NCI-H2196 treated with DMSO at 0.1 percent for 48 hours (cell line): ENCODE measurements around the gene SLC9B2.
"Not testable (repeated sequence)": the region's sequence is repeated elsewhere in the genome, so short reads cannot be mapped to it uniquely, and the experiment has no call there.

ENCODE experiments used
- DNase-seq: peaks from one replicate; lab custom pipeline; 2025; ENCODE audit not compliant: unreplicated experiment; lab: John Stamatoyannopoulos, UW

The SLC9B2 gene

DNA sequence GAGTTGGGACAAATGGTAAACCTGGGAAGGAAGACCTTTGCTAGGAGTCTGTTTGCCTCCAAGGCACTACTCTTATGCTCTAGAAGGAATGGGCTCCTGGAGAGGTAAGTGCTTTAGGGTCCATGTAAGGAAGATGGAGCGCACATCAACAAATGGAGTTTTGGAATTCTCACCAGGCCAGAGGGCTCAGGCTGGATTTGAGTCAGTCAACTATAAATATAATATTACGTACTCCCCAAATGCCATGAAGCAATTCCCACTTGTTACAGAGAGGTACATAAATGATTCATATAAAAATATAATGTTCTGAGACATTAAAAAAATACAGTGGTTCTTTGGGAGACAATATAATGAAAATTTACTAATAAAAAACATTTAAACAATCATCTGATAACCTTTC, 55.4 kb downstream of the SLC9B2 start:
- no peak for DNase-seq

DNA sequence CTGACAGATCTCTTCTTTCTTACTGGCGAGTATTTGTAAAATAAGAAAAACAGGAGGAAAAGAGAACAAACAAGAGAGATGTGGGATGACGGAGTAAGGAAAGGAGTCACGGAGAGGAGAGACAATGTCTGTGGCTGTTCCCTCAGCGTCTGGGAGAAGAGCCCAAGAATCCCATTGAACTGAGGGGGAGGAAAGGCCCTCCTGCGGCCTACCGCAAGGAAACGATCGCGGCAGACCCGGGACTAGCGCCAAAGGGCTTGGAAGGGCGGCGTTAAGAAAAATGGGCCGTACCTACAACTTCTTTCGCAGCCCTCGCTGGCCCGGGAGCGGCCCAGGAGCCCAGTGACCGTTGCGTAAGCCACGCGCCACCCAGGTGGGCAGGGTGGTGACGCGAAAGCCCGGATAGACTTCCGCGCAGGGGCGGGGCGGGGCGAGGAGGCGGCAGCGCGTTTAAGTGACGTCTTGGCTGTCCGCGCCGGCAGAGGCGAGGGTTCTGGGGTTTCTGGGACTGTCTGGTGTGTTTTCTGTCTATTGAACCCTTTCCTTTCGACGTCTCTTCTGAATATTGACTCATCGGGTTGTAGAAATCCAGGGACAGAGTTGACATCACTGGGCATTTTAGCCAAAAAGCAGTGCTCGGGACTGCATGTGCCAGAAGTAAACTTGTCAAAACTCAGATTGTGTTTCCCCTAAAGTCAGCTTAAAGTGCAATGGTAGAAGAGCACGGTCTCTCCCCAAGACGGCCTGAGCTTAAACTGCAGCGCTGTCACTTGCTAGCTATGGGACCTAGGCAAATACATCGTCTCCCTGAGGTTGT, 57.0 kb downstream of the SLC9B2 start, which contains the start of gene SLC9B1:
Gene SLC9B1, minus strand, starts transcription at position 398 of the 817 bp plus-strand sequence. CDS start 27,994 bp downstream, outside the sequence.
- peak; percentile 66 for DNase-seq

DNA sequence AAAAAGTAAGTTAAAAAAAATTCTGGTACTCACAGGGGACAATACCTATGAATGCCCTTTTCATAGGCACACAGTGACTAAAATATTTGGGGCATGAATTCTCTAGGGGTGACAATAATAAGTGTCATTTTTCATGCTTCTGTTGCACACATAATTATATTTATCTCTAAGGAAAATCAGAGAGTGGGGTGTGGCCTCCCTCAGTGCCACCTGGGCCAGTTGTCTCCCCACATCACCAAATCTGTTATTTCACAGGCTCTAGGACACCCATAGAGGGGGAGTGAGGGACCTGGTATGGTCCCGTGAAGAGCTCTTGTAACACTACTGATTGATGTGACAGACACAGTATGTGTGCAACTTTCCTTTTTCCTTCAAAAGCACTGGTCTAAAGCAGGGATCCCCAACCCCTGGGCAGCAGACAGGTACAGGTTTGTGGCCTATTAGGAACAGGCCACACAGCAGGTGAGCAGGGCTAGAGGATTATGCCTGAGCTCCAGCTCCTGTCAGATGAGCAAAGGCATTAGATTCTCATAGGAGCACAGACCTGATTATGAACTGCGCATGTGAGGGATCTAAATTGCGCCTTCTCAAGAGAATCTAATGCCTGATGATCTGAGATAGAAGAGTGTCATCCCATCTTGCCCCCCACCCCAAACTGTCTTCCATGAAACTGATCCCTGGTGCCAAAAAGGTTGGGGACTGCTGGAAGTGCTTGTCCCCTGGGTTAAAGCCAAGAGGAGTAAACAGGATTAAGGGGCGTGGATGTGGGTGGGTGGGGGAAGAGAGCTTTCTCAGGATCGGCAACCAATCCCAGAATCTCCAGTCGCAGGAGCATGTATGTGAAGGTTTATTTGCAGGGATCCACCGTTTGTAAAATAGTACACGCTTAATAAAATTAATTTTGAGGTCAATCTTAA, 57.9 kb downstream of the SLC9B2 start:
- DNase-seq: no peak

DNA sequence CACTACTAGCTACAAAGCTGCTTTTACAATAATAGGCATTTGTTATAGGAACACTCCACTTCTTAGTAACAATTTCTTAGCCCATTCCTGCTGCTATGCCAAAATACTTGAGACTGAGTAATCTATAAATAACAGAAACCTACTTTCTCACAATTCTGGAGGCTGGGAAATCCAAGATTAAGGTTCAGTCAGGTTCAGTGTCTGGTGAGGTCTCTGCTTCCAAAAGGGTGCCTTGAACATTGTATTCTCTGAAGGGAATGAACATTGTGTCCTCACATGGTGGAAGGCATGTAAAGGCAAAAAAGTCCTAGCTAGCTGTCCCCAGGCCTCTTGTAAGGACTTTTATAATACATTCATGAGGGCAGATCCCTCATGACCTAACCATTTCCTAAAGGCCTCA, 64.0 kb downstream of the SLC9B2 start:
- DNase-seq: no peak

DNA sequence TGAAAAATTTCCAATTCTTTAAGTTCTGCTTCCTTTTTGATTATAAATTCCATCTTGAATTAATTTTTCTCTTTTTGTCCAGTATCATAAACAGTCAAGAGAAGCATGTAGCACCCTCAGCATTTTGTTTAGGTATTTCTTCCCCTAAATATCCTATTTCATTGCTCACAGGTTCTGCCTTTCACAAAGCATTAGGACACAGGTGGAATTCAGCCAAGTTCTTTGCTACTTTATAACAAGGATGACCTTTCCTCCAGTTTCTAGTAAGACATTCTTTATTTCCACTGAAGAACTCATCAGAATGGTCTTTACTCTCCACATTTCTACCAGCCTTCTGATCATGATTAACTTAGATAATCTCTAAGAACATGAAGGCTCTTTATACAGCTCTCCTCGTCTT, 64.5 kb downstream of the SLC9B2 start:
- no peak for DNase-seq

DNA sequence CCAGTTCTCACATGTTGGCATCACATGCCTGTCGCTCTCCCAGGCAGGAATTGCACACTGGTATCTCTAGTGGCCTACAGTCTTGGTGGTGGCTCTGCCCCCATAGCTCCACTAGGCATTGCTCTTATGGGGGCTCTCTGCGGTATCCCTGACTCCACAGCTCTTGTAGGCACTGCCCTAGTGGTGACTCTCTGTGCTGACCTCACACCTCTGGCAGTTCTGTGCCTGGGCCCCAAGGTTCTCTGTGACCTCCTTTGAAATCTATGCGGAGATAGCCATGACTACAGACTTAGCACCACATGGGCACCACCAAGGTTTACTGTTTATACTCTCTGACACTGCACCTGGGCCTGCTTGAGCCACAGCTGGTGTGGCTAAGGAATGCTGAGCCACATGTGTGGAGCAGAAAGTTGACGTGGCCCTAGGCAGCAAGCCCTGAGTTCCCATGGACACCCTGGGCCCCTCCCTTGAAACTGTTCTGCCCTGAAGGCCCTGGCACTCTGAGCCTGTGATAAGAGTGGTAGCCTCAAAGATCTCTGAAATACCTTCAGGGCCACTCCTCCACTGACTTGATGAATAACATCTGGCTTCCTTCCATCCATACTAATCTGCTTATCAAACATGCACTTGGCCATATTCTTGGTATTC, 65.1 kb downstream of the SLC9B2 start:
- no peak for DNase-seq

DNA sequence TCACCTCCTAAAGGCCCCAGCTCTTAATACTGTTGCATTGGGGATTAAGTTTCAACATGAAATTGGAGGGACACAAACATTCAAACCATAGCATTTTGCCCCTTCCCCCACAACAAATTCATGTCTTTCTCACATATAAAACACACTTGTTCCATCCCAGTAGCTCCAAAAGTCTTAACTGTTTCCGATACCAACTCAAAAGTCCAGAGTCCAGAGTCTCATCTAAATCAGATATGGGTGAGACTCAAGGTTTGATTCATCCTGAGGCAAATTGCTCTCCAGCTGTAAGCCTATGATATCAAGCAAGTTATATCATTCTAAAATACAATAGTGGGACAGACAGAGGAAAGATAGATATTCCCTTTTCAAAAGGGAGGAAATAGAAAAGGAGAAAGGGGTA, 65.8 kb downstream of the SLC9B2 start:
- no peak for DNase-seq

DNA sequence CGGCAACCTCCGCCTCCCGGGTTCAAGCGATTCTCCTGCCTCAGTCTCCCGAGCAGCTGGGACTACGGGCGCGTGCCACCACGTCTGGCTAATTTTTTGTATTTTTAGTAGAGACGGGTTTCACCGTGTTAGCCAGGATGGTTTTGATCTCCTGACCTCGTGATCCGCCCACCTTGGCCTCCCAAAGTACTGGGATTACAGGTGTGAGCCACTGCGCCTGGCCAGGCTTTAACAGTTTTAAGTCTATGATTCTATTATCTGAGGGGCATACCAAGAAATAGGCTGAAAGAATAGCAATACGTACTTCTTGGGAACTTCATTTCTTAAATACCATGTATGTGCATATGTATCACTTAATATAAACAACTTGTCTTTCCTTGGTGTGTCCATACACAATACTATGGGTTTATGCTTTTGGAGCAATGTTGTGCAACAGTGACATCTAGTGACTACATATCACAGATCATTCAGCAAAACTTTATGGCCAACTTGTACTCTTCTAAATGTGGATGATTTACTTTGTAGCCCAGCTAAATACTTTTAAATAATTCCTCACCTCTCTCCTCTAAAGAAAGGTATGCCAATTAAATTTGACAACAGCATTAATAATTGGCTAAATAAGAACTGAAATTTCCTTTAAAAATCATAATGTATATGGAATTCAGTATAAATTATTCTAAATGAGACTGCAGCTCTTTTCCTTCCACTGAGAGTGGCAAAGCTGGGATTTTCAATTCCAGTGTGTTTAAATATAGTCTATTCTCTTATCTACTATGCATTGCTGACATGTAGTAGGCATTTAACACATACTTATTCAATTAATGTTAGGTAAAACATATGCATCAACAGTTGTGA, 67.5 kb downstream of the SLC9B2 start:
- DNase-seq: no peak

DNA sequence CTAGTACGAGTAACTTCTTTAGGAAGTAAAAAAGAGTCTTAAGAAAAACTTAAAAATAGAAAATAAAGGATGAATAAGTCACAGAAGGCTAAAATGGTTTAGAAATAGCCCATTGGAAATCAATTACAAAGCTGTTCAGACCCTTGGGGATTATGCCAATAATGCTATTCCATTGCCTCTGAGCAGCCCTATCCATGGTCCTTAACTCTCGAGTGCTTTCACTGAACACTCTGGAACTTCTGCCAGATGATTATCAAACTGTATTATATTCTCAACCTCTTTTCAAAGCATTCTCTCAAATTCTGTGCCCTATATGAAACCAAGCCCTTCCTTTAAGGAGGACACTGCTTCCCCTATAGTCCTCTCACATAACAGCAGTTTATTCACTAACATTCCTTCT, 74.0 kb downstream of the SLC9B2 start:
- no peak for DNase-seq

DNA sequence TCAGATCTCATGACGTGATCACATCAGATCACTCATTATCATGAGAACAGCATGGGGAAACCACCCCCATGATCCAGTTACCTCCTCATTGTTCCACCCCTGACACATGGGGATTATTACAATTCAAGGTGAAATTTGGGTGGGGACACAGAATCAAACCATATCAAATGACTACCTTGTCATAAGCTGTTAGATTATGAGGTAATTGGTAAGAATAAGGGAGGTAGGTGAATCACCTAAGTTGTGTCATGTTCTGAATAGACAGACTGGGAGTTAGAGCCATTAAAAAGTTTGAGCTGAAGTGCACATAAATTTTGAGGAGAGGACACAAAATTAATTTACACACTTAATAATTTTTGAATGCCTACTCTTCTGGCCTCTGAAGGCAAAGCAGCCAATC, 81.8 kb downstream of the SLC9B2 start:
- DNase-seq: no peak

DNA sequence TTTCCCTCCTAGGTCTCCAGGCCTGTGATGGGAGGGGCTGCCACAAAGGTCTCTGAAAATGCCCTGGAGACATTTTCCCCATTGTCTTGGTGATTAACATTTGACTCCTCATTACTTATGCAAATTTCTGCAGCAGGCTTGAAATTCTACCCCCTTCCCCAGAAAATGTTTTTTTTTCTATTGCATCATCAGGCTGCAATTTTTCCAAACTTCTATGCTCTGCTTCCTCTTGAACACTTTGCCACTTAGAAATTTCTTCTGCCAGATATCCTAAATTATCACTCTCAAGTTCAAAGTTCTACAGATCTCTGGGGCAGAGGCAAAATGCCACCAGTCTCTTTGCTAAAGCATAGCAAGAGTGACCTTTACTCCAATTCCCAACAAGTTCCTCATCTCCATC, 82.6 kb downstream of the SLC9B2 start:
- not testable (repeated sequence) for DNase-seq

DNA sequence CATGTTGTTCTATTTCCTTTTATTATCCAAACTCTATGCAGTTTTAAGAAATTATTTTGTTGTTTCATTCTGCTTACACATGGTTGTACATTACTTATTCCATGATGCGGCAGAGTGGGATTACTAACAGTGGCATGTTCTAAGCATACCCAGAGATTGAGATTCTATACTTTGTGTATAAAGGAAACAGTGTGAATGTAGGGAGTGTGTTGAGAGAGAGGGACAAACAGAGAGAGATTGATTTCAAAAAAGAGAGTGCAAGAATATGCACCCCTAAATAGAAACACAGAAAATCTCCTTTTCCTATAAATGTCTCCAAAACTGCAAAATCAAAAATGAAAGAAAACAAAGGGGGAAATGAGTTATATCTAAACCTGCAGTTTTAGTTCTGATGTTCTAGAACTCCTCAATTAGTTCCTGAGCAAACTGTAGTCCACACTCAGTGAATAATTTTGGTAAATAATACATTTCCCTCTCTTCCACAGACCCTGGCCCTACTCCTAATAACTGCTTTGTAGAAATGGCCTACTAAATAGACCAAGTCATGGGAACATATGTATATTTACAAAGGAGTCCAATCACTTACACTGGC, 88.0 kb downstream of the SLC9B2 start:
- DNase-seq: no peak

DNA sequence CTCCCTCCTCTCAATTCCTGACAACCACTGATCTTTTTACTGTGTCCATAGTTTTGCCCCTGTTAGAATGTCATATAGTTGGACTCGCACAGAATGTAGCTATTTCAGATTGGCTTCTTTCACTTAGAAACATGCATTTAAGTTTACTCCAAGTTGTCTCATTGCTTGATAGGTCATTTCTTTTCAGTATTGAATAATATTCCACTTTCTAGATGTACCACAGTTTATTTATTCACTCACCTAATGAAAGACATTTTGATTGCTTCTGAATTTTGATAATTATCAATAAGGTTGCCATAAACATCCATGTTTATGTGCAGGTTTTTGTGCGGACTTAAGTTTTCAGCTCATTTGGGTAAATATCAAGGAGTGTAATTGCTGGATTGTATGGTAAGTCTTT, 95.6 kb downstream of the SLC9B2 start:
- DNase-seq: no peak
